DND-41 (cell line): ENCODE results near the gene ARSJ.
"Not testable (repeated sequence)": the region's sequence is repeated elsewhere in the genome, so short reads cannot be mapped to it uniquely, and the experiment has no call there.

Source experiments
- ATAC-seq: fragments of 200-7000 bp; cut with Tn5 transposase; 3 replicates; pipeline ENCODE4 v1.9.1; 2021; ENCODE audit warnings: low read depth; ENCODE audit not compliant: insufficient read depth
- DNase-seq: peaks from one replicate; pipeline ENCODE4 v3.0.0-alpha.2; 2020
- H2AFZ ChIP-seq: 2 replicates; pipeline ENCODE4 v1.6.0; 2012; ENCODE audit warnings: low read depth, low read length
- H3K27ac ChIP-seq: 2 replicates; pipeline ENCODE4 v1.5.1; 2012; ENCODE audit warnings: low read length, inconsistent platforms
- H3K27me3 ChIP-seq: fragments of 200-600 bp; sonication (generic); 2 replicates; pipeline ENCODE4 v1.6.0; 2012; ENCODE audit warnings: low read length, mild to moderate bottlenecking, inconsistent platforms; ENCODE audit not compliant: insufficient read depth, poor library complexity
- H3K36me3 ChIP-seq: 2 replicates; pipeline ENCODE4 v1.5.1; 2012; ENCODE audit warnings: low read length, inconsistent platforms; ENCODE audit not compliant: insufficient read depth
- H3K4me1 ChIP-seq: 2 replicates; pipeline ENCODE4 v1.5.1; 2012; ENCODE audit warnings: mild to moderate bottlenecking, low read length; ENCODE audit not compliant: insufficient read depth
- H3K4me2 ChIP-seq: 2 replicates; pipeline ENCODE4 v1.6.0; 2012; ENCODE audit warnings: mild to moderate bottlenecking, moderate library complexity, low read length, inconsistent platforms; ENCODE audit not compliant: insufficient read depth
- H3K4me3 ChIP-seq, 2 experiments: fragments of 200-600 bp in 1 of 2; shearing (Covaris generic) in 1 of 2; 2 replicates each; pipeline ENCODE4 v1.5.1; 2012 to 2016; ENCODE audit warnings: inconsistent platforms in 2 of 2, low read length in 2 of 2, mild to moderate bottlenecking in 2 of 2, low read depth in 1 of 2, moderate library complexity in 1 of 2
- H3K79me2 ChIP-seq: 2 replicates; pipeline ENCODE4 v1.6.0; 2012; ENCODE audit warnings: low read length, inconsistent platforms; ENCODE audit not compliant: insufficient read depth
- H3K9ac ChIP-seq: 2 replicates; pipeline ENCODE4 v1.6.0; 2012; ENCODE audit warnings: low read depth, mild to moderate bottlenecking, inconsistent platforms, low read length, moderate library complexity
- H3K9me3 ChIP-seq: 2 replicates; pipeline ENCODE4 v1.5.1; 2012; ENCODE audit warnings: low read length, moderate library complexity, mild to moderate bottlenecking, inconsistent platforms; ENCODE audit not compliant: insufficient read depth, severe bottlenecking
- H4K20me1 ChIP-seq: 2 replicates; pipeline ENCODE4 v1.6.0; 2012; ENCODE audit warnings: low read length; ENCODE audit not compliant: insufficient read depth
- CTCF ChIP-seq: IDR thresholded peaks from 2 replicates; pipeline ENCODE4 v1.5.1; 2012; ENCODE audit warnings: borderline replicate concordance, low read length, moderate library complexity, mild to moderate bottlenecking; ENCODE audit not compliant: poor library complexity, severe bottlenecking; ENCODE audit errors: extremely low read depth
- EZH2 ChIP-seq: IDR thresholded peaks from 3 replicates; pipeline ENCODE4 v1.6.1; 2012; ENCODE audit warnings: borderline replicate concordance, low read depth, mild to moderate bottlenecking, moderate library complexity, low read length, inconsistent platforms; ENCODE audit not compliant: severe bottlenecking

The ARSJ gene

GRCh38 chr4:113941836-113942235 is 37.6 kb downstream of the ARSJ start:
- H3K27ac ChIP-seq = no peak overlapping the region
- ATAC-seq (no peak), DNase-seq (no peak)
- H4K20me1 ChIP-seq = no peaks in the 10 kb centered on the region
- no peaks in the 10 kb centered on the region for H3K9me3 ChIP-seq
- no peaks in the 10 kb centered on the region for H3K36me3 ChIP-seq
- H3K79me2 ChIP-seq = no peaks in the 10 kb centered on the region
- H3K4me2 ChIP-seq = no peak overlapping the region
- TF ChIP-seq EZH2 = no peak
- no peak for TF ChIP-seq CTCF
- H3K4me3 ChIP-seq = no peak overlapping the region
- no peak overlapping the region for H3K9ac ChIP-seq
- no peak overlapping the region for H2AFZ ChIP-seq
- H3K4me1 ChIP-seq = no peaks in the 10 kb centered on the region
- no peaks in the 10 kb centered on the region for H3K27me3 ChIP-seq

GRCh38 chr4:113940103-113940502 is 39.3 kb downstream of the ARSJ start:
- not testable (repeated sequence) for H3K36me3 ChIP-seq, ATAC-seq

GRCh38 chr4:113935190-113935589 is 44.3 kb downstream of the ARSJ start:
- Histone ChIP-seq H3K36me3 (no peaks in the 10 kb centered on the region), H3K79me2 (no peaks in the 10 kb centered on the region), H3K9ac (no peak overlapping the region), H3K9me3 (no peaks in the 10 kb centered on the region), H3K27me3 (no peaks in the 10 kb centered on the region), H3K4me3 (no peak overlapping the region), H4K20me1 (no peaks in the 10 kb centered on the region), H3K4me1 (no peaks in the 10 kb centered on the region), H3K27ac (no peak overlapping the region), H2AFZ (no peak overlapping the region), H3K4me2 (no peak overlapping the region)
- DNase-seq (no peak), ATAC-seq (no peak)
- TF ChIP-seq EZH2 (no peak), CTCF (no peak)

More at GRCh38 chr4:113940103-113940502, 39.3 kb downstream of the ARSJ start:
- not testable (repeated sequence) for H3K27me3 ChIP-seq, DNase-seq, H3K4me1 ChIP-seq, H3K9ac ChIP-seq, H3K4me3 ChIP-seq, H3K9me3 ChIP-seq, H3K79me2 ChIP-seq, H2AFZ ChIP-seq, H3K27ac ChIP-seq, H3K4me2 ChIP-seq, H4K20me1 ChIP-seq

- not testable (repeated sequence) for H3K9ac ChIP-seq, H3K27me3 ChIP-seq, H2AFZ ChIP-seq, H3K4me2 ChIP-seq, H3K9me3 ChIP-seq, H3K79me2 ChIP-seq, H3K4me3 ChIP-seq, H3K27ac ChIP-seq, H3K4me1 ChIP-seq, DNase-seq, H3K36me3 ChIP-seq, ATAC-seq, H4K20me1 ChIP-seq
Measured at GRCh38 chr4:113924706-113925105, 54.7 kb downstream of the ARSJ start.
